ENCODE results near the gene ACVR1C. TPM values are rescaled to one million over a fixed set of nuclear protein-coding genes. Genes with fewer than 3 reads are reported as not detected.

Gene ACVR1C
- total and polyA plus RNA-seq, 2 donors (not counting 1 experiment from before 2014, with no cell fraction given), result 0.24 to 0.52 TPM

- TF ChIP-seq CTCF (IDR thresholded peaks at IDR 0.05) (no peak), EZH2 (IDR thresholded peaks at IDR 0.05; ENCODE audit: borderline replicate concordance, insufficient read depth, low read depth, low read length, poor library complexity, severe bottlenecking) (no peak)
- H3K4me3 ChIP-seq (ENCODE audit: control extremely low read depth in 1 of 5, extremely low read depth in 1 of 5, insufficient read depth in 1 of 5, low read depth in 2 of 5, low read length in 4 of 5), result no peak overlapping the region
- H3K4me1 ChIP-seq (ENCODE audit: control insufficient read depth in 2 of 2, insufficient read depth in 2 of 2, low read length in 2 of 2), result no peaks in the 10 kb centered on the region
- H4K20me1 ChIP-seq (ENCODE audit: control insufficient read depth, insufficient read depth, low read length, poor library complexity, severe bottlenecking), result no peaks in the 10 kb centered on the region
- H3K4me2 ChIP-seq (replicated peaks; ENCODE audit: low read depth, low read length, poor library complexity, severe bottlenecking), result no peak overlapping the region
- DNase-seq, result no peak
- H3K27me3 Mint-ChIP-seq, result peaks cover 3% of the 10 kb centered on the region
- H3K79me2 ChIP-seq (ENCODE audit: control insufficient read depth, insufficient read depth, low read length), result no peaks in the 10 kb centered on the region
- no peaks in the 10 kb centered on the region for H3K27me3 ChIP-seq (replicated peaks in 1 of 4; ENCODE audit: control extremely low read depth in 1 of 4, control insufficient read depth in 3 of 4, insufficient read depth in 4 of 4, low read length in 3 of 4)
- H3K9ac ChIP-seq (ENCODE audit: low read length), result no peak overlapping the region
- H3K9me3 Mint-ChIP-seq (ENCODE audit: insufficient read depth), result no peaks in the 10 kb centered on the region
- no peaks in the 10 kb centered on the region for H3K9me3 ChIP-seq (ENCODE audit: control extremely low read depth in 1 of 3, control insufficient read depth in 2 of 3, insufficient read depth in 1 of 3, low read length in 2 of 3)
- CTCF ChIA-PET, result interaction anchor here (0.9 kb wide), 1 partner anchor 437 kb away, joined by 4 read pairs; no protein-coding TSS in a partner anchor
- POLR2A ChIA-PET, result no interaction called here
- no peak for ATAC-seq (ENCODE audit: low read depth)
- H3K27ac ChIP-seq (ENCODE audit: low read length in 2 of 2), result no peak overlapping the region
- H3K36me3 ChIP-seq (replicated peaks in 1 of 2; ENCODE audit: control extremely low read depth in 1 of 2, control insufficient read depth in 1 of 2, extremely low read depth in 1 of 2, insufficient read depth in 2 of 2, low read length in 1 of 2), result no peaks in the 10 kb centered on the region
- intact Hi-C loops (cut with micrococcal nuclease), result no loop called here
- peaks cover 4% of the 10 kb centered on the region for H3K4me1 Mint-ChIP-seq
- H2AFZ ChIP-seq (ENCODE audit: insufficient read depth, low read depth, low read length, poor library complexity, severe bottlenecking), result no peak overlapping the region
- H3K4me3 Mint-ChIP-seq, result no peak overlapping the region
- no peak overlapping the region for H3K27ac Mint-ChIP-seq
Observed at GRCh38 chr2:157574165-157574564, 54.5 kb downstream of the ACVR1C start.

GRCh38 chr2:157572725-157573124 is 55.9 kb downstream of the ACVR1C start:
- intact Hi-C loops (cut with micrococcal nuclease), result no loop called here
- peak; percentile 54 for ATAC-seq (ENCODE audit: low read depth)
- no peak overlapping the region for H3K4me2 ChIP-seq (replicated peaks; ENCODE audit: low read depth, low read length, poor library complexity, severe bottlenecking)

More at GRCh38 chr2:157572725-157573124, 55.9 kb downstream of the ACVR1C start:
- no peaks in the 10 kb centered on the region for H3K4me1 ChIP-seq (ENCODE audit: control insufficient read depth in 2 of 2, insufficient read depth in 2 of 2, low read length in 2 of 2)
- peak; percentile 64 for TF ChIP-seq CTCF (IDR thresholded peaks at IDR 0.05)
- TF ChIP-seq EZH2 (IDR thresholded peaks at IDR 0.05; ENCODE audit: borderline replicate concordance, insufficient read depth, low read depth, low read length, poor library complexity, severe bottlenecking), result no peak
- no peaks in the 10 kb centered on the region for H3K79me2 ChIP-seq (ENCODE audit: control insufficient read depth, insufficient read depth, low read length)
- Mint-ChIP-seq H3K4me1 (peaks cover 4% of the 10 kb centered on the region), H3K4me3 (no peak overlapping the region), H3K27ac (no peak overlapping the region), H3K9me3 (ENCODE audit: insufficient read depth) (no peaks in the 10 kb centered on the region), H3K27me3 (peaks cover 3% of the 10 kb centered on the region)
- no peak overlapping the region for H2AFZ ChIP-seq (ENCODE audit: insufficient read depth, low read depth, low read length, poor library complexity, severe bottlenecking)
- peak; percentile 36 for DNase-seq
- POLR2A ChIA-PET, result no interaction called here
- no peaks in the 10 kb centered on the region for H3K9me3 ChIP-seq (ENCODE audit: control extremely low read depth in 1 of 3, control insufficient read depth in 2 of 3, insufficient read depth in 1 of 3, low read length in 2 of 3)
- WGBS (ENCODE audit: insufficient coverage), result no CpG with 5 or more reads among the region's 2 CpGs
- H3K27me3 ChIP-seq (replicated peaks in 1 of 4; ENCODE audit: control extremely low read depth in 1 of 4, control insufficient read depth in 3 of 4, insufficient read depth in 4 of 4, low read length in 3 of 4), result no peaks in the 10 kb centered on the region
- H3K9ac ChIP-seq (ENCODE audit: low read length), result no peak overlapping the region
- H3K27ac ChIP-seq (ENCODE audit: low read length in 2 of 2), result no peak overlapping the region
- no peaks in the 10 kb centered on the region for H3K36me3 ChIP-seq (replicated peaks in 1 of 2; ENCODE audit: control extremely low read depth in 1 of 2, control insufficient read depth in 1 of 2, extremely low read depth in 1 of 2, insufficient read depth in 2 of 2, low read length in 1 of 2)
- CTCF ChIA-PET, result interaction anchor here (0.6 to 1.5 kb wide), 7 partner anchors 24 to 271 kb away, joined by 3 to 5 read pairs (median 3); no protein-coding TSS in a partner anchor
- no peak overlapping the region for H3K4me3 ChIP-seq (ENCODE audit: control extremely low read depth in 1 of 5, extremely low read depth in 1 of 5, insufficient read depth in 1 of 5, low read depth in 2 of 5, low read length in 4 of 5)
- no peaks in the 10 kb centered on the region for H4K20me1 ChIP-seq (ENCODE audit: control insufficient read depth, insufficient read depth, low read length, poor library complexity, severe bottlenecking)
